GM18526 (cell line): Measurements from ENCODE around the gene ALDH1L1.

Experiments
- POLR2A ChIP-seq: IDR thresholded peaks from 3 replicates; pipeline ENCODE4 v1.6.1; 2011; ENCODE audit not compliant: insufficient read length; ENCODE audit errors: extremely low read depth

The ALDH1L1 gene

DNA sequence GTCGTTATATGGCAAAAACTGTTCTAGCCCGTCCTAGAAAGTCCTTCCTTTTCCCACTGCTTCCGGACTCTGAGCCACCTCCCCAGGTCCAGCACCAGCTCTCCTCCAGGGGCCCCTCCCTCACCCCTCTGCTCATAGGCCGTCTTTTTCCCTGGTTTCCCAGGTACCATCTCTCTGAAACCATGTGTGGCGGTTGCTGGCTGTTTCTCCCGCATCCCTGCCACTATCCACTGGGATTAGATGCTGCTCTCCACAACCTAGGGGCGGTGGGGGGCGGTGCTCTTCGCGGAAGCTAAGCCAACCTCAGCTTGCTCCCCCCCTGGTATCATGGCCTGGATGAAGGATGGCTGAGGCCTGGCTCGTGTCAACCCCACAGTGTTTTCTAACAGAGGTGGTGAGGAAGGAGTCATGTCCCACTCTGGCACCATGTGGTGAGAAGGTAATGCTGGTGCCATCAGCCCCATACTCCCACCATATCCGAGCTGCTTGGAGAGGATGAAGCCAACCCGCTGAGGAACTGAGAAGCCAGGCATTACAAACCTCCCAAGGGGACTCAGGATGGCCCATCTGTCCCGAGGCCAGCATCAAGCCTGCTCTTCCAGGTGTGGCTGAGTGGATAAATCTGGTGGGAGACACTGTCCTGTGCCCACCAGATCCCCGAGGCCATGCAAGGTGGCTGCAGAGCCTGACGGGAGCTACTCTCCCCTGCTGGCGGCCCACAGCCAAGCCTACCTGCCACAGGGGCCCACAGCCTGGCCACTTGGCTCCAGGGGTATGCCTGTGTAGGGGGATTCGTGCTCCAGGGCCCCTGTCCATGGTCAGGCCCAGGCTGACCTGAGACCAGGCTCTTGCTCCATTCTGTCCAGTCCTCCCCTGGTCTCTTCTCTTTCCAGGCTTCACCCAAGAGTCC is 68.6 kb downstream of the ALDH1L1 start:
- TF ChIP-seq POLR2A: no peak

DNA sequence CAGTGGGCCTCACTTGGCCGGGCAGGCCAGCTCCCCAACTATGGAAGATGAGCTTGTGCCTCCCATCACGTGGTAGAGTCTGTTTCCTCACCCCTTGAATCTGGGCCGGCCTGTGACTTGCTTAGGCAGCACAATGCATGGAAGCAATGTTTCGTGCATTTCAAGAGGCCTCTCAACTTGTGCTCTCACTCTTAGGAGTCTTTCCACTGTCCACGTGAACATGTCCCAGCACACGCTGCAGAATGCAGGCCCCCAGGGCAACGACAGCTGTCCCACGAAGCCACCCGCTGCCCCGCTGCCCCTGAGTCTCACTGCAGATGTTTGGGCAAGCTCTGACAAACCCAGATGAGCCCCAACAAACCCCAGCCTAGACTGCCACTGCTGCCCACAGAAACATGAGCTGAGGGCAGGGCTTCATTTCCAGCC is 69.2 kb downstream of the ALDH1L1 start:
- TF ChIP-seq POLR2A: no peak

DNA sequence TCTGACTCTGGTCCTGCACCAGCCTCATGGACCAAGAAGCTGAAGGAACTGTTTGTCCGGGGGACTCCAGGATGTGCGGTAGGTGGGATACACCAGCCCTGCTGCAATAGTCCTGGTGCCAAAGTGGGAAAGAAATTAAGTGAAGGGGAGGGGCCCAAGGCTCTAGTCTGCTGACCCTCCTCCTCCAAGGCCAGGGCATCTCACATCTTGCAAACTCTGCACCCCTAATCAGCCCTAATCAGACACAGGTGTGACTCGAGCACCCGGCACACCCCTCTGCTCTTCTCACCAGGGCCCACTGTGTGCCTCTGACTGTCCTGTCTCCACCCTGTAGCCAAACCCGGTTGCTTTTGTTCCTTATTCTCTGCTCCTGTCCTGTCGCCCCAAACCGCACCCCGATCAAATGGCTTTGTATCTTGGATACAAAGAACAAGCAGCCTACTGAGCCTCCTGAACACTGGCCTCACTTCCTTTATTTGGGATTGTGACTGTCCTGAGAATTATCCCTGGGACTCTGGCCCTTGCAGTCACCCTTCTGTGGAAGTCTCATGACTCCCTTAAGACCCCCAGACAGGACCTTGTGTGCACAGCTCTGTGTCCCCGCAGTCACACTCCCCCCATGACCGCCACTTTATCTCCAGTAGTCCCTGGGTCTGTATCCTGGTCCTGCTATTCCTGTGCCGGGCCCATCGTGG is 69.8 kb downstream of the ALDH1L1 start:
- TF ChIP-seq POLR2A: no peak

- TF ChIP-seq POLR2A: no peak
Observed at GRCh38 chr3:126109880-126110235, 70.5 kb downstream of the ALDH1L1 start.

- no peak for TF ChIP-seq POLR2A
Observed at GRCh38 chr3:126109146-126109879, 71.1 kb downstream of the ALDH1L1 start.

- no peak for TF ChIP-seq POLR2A
Observed at GRCh38 chr3:126108676-126109050, 71.7 kb downstream of the ALDH1L1 start.

DNA sequence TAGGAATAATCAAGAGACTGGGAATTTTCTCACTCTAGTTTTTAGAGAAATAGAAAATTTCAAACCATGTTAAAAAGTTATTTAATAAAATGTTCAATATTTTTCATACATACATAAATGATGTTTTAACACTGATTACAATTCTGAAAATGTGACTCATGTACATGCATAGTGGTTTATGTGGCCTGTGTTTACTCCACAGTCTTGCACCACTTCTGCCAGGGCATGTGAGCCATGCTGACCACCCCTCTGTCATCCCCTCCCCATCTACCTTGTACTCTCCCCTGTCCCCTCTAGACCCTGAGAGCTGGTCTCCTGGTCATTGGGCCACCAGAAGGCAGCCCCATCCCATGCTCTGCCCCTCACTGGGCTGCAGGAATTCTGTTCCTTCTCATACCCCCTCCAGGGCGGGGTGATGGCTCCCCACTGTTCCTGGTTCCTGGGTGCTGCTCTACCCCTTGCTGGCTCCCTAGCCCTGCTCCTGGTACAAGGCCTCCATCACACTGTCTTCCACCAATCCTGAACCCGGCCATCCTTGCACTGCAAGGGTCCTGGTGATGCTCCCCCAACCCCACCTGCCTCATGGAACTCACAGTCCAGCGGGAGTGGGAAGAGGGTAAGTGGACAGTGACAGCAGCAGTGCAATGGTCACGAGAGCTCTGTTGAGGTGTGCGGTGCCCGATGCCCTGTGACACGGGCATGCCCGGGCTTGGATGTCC is 72.3 kb downstream of the ALDH1L1 start:
- TF ChIP-seq POLR2A: no peak

GRCh38 chr3:126107203-126107939 is 73.0 kb downstream of the ALDH1L1 start:
- TF ChIP-seq POLR2A: no peak

DNA sequence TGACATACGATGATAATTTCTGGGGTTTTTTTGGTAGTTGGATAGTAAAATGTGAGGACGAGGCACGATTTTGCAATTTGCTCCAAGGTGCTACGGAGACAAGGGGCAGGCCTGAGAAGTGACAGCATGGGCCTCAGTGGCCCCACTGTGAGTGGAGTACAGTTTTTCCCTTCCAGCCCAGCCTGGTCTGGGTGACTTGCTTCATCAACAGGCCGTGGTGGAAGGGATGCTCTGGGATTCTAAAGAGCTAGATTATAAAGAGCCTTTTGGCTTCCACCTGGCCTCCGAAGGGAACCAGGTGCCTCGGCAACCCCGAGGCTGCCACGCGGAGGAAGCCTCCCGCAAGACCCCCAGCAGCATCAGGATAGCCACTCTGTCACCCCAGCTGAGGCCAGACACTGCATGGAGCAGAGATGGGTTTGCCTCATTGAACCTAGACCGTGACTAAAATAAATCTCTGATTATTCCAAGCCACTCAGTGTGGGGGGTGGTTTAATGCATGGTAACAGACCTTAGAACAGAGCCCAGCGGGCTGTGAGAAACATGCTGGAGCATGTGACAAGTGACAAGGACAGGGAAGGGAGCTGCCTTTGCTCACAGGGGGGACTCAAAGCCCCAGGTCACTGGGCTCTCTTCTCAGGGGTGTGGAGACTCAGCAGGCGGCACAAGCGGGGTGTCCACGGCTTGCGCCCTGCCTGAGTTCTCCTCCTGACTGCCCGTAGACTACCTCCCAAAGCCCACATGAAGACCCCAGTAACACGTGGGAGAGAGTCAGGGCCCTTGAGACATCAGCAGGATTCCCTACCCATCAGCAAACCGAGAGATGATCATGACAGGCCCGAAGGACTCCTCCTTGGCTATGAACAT is 73.8 kb downstream of the ALDH1L1 start:
- no peak for TF ChIP-seq POLR2A

GRCh38 chr3:126105691-126106187 is 74.6 kb downstream of the ALDH1L1 start:
- TF ChIP-seq POLR2A: no peak

- TF ChIP-seq POLR2A: no peak
Observed at GRCh38 chr3:126104742-126105605, 75.4 kb downstream of the ALDH1L1 start.

GRCh38 chr3:126104028-126104635 is 76.3 kb downstream of the ALDH1L1 start:
- TF ChIP-seq POLR2A: no peak
